Pons (tissue), 1 donor: Measurements from ENCODE around the gene ITGB1.
A peak's percentile ranks its signal among the peaks of the same experiment; 100 is the strongest.
"Not testable (repeated sequence)": the region's sequence is repeated elsewhere in the genome, so short reads cannot be mapped to it uniquely, and the experiment has no call there.

Experiments used
- DNase-seq: peaks from one replicate; pipeline ENCODE4 v3.0.0-alpha.2; 2016; ENCODE audit warnings: low spot score

The ITGB1 gene

DNA sequence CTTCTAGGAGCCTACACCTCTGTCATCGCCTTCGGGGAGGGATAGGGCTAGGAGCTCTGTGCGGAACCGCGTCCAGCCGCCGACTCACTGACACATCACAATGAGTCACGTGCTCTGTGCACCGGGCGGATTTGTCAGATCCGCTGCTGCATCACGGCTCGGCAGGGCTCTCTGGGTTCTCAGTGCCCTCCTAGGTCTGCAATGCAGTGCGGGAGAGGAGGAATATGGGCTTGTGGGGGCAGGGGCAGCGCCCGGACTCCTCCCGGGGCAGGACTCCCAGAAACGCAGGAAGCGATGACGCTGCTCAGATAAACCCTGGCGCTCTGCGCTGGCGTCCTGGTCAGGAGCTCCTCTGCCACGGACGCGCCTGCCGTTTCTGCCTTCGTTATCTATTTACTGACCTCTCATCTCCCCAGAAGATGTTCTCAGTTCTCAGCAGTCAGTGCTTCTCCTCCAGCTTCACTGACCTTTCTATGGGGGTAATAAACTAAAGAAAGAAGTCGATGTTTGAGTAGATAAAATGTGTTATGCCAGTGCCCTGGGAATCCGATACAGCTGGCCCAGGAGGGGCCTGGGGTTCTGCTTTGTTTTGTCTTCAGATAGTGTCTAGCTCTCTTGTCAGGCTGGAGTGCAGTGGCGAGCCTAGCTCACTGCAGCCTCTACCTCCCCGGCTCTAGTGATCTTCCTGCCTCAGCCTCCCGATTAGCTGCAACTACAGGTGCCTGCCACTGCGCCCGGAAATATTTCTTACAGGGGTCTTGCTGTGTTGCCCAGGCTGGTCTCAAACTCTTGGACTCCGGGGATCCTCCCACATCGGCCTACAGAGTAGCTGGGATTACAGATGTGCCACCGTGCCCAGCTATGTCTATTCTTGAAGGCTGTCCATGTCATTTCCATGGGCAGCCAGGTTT, 22.8 kb upstream of the ITGB1 start:
- peak; percentile 79 for DNase-seq

DNA sequence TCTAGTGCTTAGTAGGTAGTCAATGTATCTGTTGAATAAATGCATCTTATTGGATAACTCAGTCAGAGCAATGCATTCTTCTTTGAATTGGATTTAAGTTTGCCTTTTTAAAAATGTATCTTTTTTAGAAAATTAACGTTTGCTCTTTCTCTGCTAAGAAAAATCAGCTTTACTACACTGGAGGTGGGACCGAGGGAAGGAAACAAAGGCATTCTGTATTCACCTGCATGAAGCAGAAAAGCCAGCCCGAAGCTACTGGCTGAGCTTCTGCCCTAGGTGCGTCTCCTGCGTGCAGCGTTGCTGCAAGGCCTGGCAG, 22.2 kb upstream of the ITGB1 start:
- DNase-seq = no peak

DNA sequence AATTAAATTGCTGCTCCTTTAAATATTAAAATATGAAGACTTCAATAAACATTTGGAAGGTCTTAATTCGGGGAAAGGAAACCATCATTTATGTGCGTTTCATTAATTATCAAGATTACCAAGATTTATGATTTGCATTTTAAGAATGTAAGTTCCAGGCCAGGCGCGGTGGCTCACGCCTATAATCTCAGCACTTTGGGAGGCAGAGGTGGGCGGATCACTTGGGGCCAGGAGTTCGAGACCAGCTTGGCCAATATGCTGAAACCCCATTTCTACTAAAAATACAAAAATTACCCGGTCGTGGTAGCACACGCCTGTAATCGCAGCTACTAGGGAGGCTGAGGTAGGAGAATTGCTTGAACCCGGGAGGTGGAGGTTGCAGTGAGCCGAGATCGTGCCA, 21.7 kb upstream of the ITGB1 start:
- not testable (repeated sequence) for DNase-seq

DNA sequence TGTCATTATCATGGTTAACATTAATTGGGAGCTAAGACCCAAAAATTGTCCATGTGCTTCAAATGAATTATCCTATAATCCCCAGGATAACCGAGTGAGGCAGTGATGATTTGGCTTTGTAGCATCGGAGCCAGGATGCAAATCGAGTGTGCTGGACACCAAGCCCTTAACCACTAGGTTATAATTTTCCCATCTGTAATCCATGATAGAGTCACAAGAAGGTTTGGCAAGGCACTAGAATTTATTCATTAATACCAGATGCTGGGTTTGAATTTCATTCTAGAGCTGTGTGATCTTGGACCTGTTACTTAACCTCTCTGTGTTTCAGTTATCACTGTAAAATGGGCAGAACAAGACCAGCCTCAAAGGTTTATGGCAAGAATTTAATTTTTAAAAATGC, 21.0 kb upstream of the ITGB1 start:
- no peak for DNase-seq

DNA sequence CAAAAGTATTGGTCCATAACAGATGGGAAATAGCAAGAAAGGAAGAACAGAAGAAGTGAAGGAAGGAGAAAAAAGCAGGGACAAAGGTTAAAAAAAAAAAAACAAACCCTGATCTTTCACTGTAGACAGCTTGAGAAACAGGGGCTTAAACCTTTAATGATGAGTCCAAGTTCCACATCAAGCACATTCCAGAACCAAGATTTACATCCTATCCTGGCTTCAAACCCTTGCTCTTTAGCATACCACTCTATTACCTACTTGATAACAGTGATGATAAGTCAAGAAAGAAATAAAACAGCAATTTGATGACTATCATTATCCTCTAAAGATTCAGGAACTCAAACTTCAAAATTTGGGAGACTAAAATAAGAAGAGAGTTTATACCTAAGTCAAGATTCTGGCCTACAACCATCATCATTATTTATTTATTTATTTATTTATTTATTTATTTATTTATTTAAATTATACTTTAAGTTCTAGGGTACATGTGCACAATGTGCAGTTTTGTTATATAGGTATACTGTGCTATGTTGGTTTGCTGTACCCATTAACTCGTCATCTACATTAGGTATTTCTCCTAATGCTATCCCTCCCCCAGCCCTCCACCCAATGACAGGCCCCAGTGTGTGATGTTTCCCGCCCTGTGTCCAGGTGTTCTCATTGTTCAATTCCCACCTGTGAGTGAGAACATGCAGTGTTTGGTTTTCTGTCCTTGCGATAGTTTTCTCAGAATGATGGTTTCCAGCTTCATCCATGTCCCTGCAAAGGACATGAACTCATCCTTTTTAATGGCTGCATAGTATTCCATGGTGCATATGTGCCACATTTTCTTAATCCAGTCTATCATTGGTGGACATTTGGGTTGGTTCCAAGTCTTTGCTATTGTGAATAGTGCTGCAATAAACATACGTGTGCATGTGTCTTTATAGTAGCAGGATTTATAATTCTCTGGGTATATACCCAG, 20.1 kb upstream of the ITGB1 start:
- DNase-seq = not testable (repeated sequence)

DNA sequence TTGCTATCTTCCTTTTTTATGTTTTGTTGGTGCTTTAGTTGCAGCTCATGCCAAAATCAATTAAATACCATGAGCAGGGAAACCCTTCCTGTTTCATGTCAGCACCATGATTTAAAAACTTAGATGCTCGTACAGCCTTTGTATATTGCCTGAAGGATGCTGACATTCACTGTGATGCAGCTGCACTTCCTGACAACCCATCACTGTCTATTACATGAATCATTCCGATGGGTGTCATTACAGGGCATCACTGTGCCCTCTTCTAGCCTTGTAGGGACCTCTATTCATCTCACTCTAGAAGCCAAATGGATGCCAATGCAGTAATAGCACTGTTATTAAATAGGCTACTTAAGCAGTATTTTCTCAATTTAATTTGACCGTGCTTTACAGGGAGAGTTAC, 18.3 kb upstream of the ITGB1 start:
- DNase-seq = no peak

DNA sequence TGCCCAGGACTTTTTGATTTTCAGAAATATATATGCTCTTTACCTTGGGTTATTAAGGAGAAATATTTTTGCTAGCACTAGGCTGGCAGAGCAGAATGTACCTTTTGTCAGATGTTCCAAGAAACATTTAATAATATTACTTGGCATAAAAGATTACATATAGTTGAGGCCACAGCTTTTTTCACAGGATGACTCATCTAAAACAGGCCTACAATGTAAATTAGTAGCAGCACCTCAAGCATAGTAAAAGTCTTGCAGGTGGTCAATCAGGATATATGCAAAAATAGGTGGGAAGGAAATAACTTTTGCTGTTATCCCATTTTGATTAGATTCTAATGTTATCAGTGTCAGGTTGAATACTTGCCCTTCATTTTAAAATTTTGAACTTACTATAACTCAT, 14.9 kb upstream of the ITGB1 start:
- DNase-seq = no peak

DNA sequence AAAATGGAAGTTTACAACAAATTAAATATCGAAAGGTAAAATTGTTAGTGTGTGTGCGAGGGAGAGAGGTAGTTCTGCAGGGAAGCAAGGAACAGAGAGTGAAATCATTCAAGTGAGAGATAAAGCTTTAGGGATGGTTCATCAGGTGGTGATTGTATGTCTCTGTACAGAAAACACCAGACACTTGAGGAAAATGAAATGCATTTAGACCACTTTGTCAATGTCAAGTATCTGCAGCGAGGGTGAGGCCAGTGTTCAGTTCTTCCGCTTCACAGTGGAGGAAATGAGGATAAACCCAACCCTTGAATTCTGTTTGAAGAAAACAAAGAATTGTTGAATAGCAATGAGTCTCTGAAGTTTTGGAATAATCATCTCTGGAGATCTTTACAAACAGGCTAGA, 14.4 kb upstream of the ITGB1 start:
- no peak for DNase-seq

DNA sequence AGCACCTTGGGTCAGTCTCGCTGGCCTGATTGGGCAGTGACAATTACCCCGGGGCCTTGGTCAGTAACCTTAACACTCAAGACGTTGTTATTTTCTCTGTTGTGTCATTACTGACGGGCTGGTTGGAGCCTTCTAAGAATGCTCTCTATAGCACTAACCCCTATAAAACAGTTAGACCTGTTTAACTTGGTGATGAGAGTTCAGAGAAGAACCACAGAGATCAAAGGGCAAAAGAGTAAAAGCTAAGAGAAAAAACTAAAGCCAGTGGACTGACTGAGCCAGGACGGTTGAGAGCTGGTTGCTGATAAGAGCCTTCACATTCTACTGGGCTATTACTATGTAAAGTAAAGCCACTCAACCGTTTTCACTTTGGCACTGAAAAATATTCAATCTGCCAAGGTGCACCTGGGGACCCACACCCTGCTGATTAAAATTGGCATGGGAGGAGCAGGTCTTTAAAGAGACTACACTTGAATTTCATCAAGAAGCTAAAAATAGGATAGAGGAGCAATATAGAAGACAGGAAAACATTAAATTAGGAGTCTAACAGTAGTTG, 13.6 kb upstream of the ITGB1 start:
- DNase-seq = no peak

DNA sequence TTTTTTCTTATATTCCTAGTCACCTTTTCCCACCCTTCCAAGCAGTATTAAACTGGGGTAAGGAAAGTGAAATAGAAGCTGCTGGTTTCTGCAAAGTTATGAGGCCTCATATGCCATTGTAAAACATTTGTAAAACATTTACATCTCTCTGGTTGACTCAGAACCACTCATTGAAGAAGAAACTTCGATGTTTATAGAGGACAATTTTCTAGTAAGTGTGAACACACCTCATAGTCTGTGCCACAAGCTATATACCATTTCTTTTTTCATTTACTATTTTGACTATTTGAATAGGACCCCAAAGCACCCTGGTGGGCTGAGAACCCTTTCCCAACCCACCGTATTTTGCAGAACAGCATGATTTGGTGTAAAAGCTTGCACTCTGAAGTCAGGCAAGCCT, 12.9 kb upstream of the ITGB1 start:
- DNase-seq = no peak

DNA sequence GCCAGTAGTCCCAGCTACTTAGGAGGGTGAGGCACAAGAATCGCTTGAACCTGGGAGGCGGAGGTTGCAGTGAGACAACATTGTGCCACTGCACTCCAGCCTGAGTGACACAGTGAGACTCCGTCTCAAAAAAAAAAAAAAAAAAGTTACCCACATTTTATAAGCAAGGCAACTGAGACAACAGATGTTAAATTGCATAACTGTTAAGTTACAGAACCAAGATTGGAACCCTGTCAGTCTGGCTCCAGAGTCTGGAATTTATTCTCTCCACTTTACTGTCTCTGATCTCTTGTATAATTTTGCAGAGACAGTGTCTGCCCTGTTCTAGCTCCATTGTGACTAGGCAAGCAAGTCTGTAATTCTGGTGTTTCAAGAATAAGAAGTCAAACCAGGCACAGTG, 6.2 kb upstream of the ITGB1 start:
- no peak for DNase-seq

DNA sequence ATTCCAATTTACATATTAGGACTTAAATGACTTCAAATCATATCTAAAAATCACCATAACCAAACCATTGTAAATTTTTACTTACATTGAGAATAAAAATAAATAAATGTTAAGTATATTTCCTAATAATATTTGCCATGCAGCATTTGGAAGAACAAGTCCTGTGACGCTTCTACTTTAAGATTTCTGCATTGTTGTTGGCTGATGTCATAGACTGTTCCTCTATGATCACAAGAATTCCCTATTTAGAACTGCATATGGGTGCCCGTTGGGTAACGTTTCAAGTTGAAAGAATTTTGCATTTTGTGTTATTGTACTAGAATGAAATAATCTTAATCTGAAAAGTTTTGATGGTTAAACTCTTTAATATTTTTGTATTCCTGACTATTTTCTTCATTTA, 5.1 kb upstream of the ITGB1 start:
- DNase-seq = no peak

DNA sequence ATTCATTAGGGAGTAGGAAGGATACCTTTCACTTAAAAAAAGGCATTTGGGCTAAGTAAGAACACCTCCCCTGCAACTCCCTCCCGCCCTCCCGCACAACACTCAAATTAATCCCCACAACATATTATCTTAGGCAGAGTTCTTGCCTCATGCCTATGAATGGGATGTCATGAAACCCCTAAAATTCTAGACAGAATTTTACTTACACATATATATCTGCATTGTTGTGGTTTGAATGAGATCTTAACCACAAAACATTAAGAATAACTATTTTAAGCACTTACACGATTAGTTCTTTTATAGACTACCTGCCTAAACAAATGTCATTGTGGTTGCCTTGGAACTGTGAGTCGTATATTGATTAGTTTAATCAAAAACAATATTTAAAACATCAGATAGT, 4.5 kb upstream of the ITGB1 start:
- no peak for DNase-seq

DNA sequence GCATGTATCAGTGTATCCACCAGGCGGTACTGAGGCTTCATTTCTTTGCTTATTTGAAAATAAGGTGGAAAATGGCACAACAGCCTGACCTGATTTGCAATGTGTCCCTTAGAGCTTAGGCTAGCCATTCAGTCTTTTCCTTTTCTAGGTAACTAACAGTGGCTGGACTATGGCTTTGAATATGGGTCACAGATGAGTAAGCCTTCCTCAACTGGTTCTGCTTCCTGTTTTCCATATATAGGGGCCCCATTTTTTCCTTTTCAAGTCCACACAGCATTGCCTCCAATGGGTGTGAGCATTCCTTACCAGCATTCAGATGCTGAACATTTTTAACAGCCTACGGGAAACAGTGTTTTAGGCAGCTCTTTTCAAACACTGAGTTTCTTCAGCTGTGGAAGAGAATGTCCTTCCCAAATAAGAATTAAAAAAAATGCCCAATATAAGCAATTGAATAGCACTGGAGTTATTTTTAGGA, 3.9 kb upstream of the ITGB1 start:
- DNase-seq = peak; percentile 58

DNA sequence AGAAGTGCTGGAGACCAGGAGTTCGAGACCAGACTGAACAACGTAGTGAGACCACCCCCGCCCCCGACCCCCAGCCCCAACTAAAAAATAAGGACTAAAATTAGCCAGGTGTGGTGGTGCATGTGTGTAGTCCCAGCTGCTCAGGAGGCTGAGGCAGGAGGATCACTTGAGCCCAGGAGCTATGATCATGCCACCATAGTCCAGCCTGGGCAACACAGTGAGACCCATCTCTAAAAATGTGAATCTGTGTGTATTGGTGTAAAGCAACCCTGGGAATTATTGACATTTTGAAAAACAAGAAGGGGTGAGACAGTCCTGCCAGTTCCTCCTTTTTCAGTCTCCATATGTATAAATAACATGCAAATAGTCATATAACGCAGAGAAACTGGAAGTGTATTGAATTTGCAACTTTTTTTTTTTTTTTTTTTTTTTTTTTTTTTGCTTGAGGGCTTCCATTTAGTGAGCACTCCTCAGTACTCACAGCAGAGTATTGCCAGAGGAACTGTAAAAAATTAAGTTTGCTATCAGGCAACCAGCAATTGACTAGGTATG, 3.4 kb upstream of the ITGB1 start:
- DNase-seq = no peak

DNA sequence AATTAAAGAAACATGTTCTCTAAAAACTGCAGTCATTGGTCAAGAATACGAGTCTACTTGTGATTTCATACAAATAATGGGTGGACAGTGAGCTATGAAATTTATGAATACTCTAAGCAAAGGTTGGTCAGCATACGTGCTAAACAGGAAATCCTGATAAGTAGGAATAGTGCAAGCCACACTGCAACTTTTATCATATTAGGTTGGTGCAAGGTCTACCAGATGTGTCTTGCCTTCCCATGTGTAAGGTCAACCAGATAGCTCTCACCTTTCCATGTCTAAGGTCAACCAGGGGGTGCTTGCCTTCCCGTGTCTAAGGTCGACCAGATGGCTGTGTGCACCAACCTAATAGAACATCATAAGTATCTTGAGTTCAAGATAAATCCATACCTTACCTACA, 2.0 kb upstream of the ITGB1 start:
- DNase-seq = no peak

DNA sequence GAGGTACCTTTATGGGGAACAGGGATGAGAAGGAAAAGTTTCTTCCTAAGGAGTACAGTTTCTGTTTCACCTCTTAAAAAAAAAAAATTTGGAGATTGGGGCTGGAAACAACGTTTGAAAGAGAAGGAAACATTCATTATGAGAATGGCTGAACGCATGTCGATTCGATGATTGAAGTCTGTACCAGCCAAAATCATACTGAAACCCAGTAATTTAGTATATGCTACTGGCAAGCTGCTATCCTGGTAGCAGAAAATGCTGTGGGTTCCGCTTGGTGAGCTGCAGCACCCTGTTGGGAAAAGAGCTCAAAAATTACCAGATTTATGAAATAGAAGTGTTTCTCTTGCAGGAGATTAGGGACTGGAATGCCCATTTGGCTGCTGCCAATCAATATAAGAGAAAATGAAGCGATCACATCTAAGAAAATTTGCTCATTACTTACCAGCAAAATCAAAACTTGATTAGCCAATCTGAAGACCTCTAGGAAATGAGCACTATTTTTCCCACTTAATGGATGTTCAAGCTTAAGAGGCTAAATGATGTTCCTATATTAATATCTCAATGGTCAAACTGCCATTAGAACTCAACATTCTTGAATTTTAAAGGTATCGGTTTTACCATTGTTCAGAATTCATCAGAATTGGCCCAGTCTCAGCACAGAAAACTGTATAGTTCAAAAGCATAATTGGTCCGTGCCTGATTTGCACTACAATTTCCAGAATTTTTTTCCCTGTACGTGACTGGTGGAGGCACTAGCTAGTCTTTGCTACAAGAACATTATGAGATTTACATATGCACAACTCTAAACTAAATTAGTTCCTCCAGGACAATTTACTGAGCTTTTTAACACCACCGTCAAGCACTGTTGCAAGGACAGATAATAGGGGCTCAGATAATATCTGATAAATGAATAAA, 1.2 kb upstream of the ITGB1 start:
- DNase-seq = no peak

DNA sequence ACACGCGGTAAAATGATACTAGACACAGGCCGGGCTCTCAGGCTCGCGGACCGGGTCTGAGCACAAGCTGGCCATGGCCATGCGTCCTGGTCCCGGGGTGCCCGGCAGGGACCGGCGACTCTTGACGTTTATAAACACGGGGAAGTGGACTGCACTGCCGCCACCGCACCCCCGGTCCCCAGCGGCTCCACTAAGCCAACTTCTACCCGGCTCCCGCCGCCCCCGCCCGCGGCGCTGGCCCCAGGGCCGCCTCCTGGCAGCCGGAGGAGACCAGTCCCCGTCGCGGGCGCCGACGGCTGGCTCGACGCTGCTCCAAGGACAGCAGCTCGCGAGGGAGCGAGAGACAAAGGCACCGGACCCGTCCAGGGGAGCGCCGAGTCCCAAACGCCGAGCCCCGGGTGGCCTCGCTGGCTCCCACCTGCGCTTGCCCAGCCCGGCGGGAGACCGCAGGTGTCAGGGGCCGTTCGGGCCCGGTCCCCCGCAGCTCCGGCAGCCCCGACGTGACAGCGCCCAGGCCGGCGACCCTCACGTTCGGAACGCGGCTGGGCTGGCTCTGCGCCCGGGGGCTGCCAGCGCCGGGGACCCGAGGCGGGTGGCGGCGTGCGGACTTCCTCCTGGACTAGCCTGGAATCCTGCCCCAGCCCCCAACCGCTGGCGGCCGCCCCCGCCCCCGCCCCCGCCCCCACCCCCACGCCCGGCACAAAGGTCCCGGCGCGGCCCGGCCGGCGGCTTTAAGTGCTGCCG, 517 bp downstream of the ITGB1 start:
- no peak for DNase-seq

DNA sequence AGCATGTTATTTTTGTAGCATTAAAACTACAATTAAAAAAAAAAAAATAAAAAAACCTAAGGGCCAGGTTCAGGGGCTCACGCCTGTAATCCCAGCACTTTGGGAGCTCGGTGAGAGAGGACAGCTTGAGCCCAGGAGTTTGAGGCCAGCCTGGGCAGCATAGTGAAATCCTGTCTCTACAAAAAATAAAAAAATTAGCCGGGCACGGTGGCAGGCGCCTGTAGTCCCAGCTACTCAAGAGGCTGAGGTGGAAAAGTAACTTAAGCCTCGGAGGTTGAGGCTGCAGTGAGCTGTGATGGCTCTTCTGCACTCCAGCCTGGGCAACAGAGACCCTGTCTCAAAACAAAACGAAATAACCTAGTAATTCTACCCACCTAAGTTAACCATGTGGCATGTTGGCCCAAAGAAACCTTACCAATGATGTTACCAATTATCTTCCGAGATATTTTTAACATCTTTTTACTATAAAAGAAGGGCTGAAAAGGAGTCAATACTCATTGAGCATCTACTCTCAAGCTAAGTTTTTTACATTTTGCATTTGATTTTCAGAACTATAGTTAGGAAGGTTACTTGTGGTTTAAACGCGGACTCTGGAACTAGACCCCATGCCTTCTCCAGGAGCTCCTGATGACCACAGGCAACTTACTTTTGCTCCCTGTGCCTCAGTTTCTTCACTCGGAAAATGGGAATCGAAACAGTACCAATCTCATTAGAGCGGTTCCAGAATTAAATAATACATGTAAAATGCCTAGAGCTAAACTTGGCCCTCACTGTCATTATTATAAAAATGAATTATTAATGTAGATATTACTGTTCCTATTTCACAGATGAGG, 1.4 kb downstream of the ITGB1 start:
- no peak for DNase-seq

DNA sequence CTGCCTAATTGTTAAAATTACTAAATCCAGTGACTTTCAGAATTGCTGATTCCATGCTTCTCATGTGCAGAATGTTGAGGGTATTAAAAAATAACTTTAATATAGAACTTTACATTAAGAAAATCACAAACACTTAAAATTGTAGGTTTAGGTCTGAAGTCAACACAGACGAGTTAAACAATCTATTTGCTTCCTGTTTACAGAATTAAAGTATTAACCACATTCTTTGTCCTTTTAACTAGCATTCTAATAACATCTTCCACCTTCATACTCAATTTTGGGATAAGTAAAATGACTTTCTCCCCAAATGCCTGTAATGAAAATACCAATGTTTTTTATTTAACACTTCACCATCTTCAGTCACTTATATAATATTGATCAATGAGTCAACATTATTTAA, 2.2 kb downstream of the ITGB1 start:
- no peak for DNase-seq
